ENCODE results near the gene WT1.

WT1 gene

DNA sequence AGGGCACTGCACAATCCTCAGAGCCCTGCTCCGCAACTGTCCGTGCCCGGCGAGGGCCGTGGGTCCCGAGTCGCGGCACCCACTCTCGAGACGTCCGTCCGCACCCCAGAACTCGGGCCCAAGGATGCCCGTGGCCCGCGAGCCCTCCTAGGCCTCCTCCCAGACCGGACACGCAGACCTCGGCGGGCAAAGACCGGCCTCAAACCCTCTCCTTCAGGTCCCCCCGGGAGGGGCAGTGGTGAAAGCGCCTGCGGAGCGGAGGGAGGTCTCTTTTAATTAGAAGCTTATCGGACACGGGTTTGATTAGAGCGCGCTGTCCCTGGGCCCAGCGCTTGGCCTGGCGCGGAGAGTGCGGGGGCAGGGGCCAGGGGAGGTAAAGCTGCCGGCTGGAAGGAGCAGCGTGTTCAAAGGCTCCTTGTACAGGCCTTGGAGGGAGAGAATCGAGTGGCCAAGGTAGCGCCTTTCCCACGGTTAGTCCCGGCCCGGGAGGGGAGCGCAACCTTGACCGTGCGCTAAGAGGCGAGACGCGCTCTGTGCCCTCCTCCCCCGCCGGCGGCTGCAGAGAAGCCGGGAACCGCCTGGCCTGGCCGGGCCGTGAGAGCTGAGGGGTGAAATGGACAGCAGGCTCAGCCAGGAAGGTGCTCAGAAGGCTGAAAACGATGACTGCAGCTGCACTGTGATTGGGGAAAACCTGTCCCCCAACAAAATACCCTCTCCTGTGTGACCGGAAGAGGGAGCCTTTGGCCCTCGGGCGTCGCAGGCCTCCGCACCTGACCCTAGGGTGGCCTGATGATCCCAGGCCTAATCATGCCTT lies 4.6 kb downstream of the WT1 start:
- Histone ChIP-seq H4K20me1 (ENCODE audit: insufficient read depth, low read length) (no peaks in the 10 kb centered on the region), H3K79me2 (ENCODE audit: insufficient read depth, low read length) (no peaks in the 10 kb centered on the region), H3K27ac (ENCODE audit: low read depth, low read length, poor library complexity, severe bottlenecking) (no peak overlapping the region), H3K4me2 (ENCODE audit: low read length) (no peak overlapping the region), H3K9me3 (ENCODE audit: low read length) (no peaks in the 10 kb centered on the region), H3K9ac (ENCODE audit: low read length) (no peak overlapping the region), H3F3A (ENCODE audit: insufficient read depth, low read length) (no peaks in the 10 kb centered on the region), H3K9me2 (ENCODE audit: low read depth, low read length) (no peaks in the 10 kb centered on the region), H3K4me1 (ENCODE audit: insufficient read depth, low read length, severe bottlenecking) (no peaks in the 10 kb centered on the region), H3K27me3 (ENCODE audit: insufficient read depth, low read length) (no peaks in the 10 kb centered on the region), H3K4me3 (ENCODE audit: low read depth, low read length, poor library complexity, severe bottlenecking) (no peak overlapping the region), H2AFZ (ENCODE audit: low read length) (no peak overlapping the region), H3K36me3 (ENCODE audit: insufficient read depth, low read length) (no peaks in the 10 kb centered on the region)
- no peak for TF ChIP-seq EZH2 (IDR thresholded peaks at IDR 0.05; ENCODE audit: borderline replicate concordance, low read length)
- TF ChIP-seq, protein P1, sequence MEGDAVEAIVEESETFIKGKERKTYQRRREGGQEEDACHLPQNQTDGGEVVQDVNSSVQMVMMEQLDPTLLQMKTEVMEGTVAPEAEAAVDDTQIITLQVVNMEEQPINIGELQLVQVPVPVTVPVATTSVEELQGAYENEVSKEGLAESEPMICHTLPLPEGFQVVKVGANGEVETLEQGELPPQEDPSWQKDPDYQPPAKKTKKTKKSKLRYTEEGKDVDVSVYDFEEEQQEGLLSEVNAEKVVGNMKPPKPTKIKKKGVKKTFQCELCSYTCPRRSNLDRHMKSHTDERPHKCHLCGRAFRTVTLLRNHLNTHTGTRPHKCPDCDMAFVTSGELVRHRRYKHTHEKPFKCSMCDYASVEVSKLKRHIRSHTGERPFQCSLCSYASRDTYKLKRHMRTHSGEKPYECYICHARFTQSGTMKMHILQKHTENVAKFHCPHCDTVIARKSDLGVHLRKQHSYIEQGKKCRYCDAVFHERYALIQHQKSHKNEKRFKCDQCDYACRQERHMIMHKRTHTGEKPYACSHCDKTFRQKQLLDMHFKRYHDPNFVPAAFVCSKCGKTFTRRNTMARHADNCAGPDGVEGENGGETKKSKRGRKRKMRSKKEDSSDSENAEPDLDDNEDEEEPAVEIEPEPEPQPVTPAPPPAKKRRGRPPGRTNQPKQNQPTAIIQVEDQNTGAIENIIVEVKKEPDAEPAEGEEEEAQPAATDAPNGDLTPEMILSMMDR (IDR thresholded peaks at IDR 0.05; ENCODE audit: low read length) = no peak

GRCh38 chr11:32429477-32429876 lies 5.9 kb downstream of the WT1 start:
- no peaks in the 10 kb centered on the region for H3K36me3 ChIP-seq (ENCODE audit: insufficient read depth, low read length)
- no peaks in the 10 kb centered on the region for H3K79me2 ChIP-seq (ENCODE audit: insufficient read depth, low read length)
- TF ChIP-seq, protein P1 (IDR thresholded peaks at IDR 0.05; ENCODE audit: low read length) = no peak
- TF ChIP-seq EZH2 (IDR thresholded peaks at IDR 0.05; ENCODE audit: borderline replicate concordance, low read length) = no peak
- H4K20me1 ChIP-seq (ENCODE audit: insufficient read depth, low read length) = no peaks in the 10 kb centered on the region
- H3K4me3 ChIP-seq (ENCODE audit: low read depth, low read length, poor library complexity, severe bottlenecking) = no peak overlapping the region
- no peak overlapping the region for H3K9ac ChIP-seq (ENCODE audit: low read length)
- no peak overlapping the region for H3K4me2 ChIP-seq (ENCODE audit: low read length)
- H3K27ac ChIP-seq (ENCODE audit: low read depth, low read length, poor library complexity, severe bottlenecking) = no peak overlapping the region
- no peak overlapping the region for H2AFZ ChIP-seq (ENCODE audit: low read length)
- no peaks in the 10 kb centered on the region for H3K9me2 ChIP-seq (ENCODE audit: low read depth, low read length)
- H3K9me3 ChIP-seq (ENCODE audit: low read length) = no peaks in the 10 kb centered on the region
- H3K27me3 ChIP-seq (ENCODE audit: insufficient read depth, low read length) = no peaks in the 10 kb centered on the region
- H3K4me1 ChIP-seq (ENCODE audit: insufficient read depth, low read length, severe bottlenecking) = no peaks in the 10 kb centered on the region
- H3F3A ChIP-seq (ENCODE audit: insufficient read depth, low read length) = no peaks in the 10 kb centered on the region

DNA sequence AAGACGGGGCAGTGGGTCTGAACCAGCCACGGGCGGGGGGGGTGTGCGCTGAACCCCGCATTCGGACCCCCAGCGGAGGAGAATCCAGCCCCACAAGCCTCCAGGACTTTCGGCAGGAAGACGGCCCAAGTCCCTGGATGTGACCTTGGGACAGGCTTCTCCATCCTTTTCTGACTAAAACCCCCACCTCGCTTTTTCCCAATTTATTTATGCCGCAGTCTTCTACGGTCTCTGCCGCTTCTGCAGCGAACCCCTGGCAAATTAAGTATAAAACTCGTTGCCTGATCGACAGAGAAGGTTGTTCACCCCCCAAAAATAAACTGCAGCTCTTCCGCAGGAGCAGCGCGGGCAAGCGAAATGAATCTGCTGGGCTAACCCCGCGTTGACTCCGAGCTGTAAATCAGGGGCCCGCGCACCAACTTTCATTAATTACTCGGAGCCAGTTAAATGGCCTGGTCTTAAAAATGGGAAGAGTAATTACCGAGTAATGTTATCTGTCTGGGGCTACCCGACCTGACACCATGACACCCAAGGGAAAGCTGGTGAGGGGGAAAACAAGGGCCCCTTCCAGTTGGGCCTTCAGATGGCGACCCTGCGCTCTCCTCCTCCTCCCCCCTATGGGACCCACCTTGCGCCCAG lies 6.6 kb downstream of the WT1 start:
- no peaks in the 10 kb centered on the region for H3K27me3 ChIP-seq (ENCODE audit: insufficient read depth, low read length)
- no peaks in the 10 kb centered on the region for H3K4me1 ChIP-seq (ENCODE audit: insufficient read depth, low read length, severe bottlenecking)
- no peaks in the 10 kb centered on the region for H4K20me1 ChIP-seq (ENCODE audit: insufficient read depth, low read length)
- no peaks in the 10 kb centered on the region for H3F3A ChIP-seq (ENCODE audit: insufficient read depth, low read length)
- H3K9ac ChIP-seq (ENCODE audit: low read length) = no peak overlapping the region
- H3K4me3 ChIP-seq (ENCODE audit: low read depth, low read length, poor library complexity, severe bottlenecking) = no peak overlapping the region
- H3K9me3 ChIP-seq (ENCODE audit: low read length) = no peaks in the 10 kb centered on the region
- TF ChIP-seq, protein P1 (IDR thresholded peaks at IDR 0.05; ENCODE audit: low read length) = no peak
- no peak for TF ChIP-seq EZH2 (IDR thresholded peaks at IDR 0.05; ENCODE audit: borderline replicate concordance, low read length)
- H3K9me2 ChIP-seq (ENCODE audit: low read depth, low read length) = no peaks in the 10 kb centered on the region
- no peaks in the 10 kb centered on the region for H3K79me2 ChIP-seq (ENCODE audit: insufficient read depth, low read length)
- no peak overlapping the region for H3K4me2 ChIP-seq (ENCODE audit: low read length)
- no peak overlapping the region for H2AFZ ChIP-seq (ENCODE audit: low read length)
- no peak overlapping the region for H3K27ac ChIP-seq (ENCODE audit: low read depth, low read length, poor library complexity, severe bottlenecking)
- H3K36me3 ChIP-seq (ENCODE audit: insufficient read depth, low read length) = no peaks in the 10 kb centered on the region
